GM12878 (cell line): ENCODE data around the gene RSRC1. TPM values are rescaled to one million over a fixed set of nuclear protein-coding genes. Genes with fewer than 3 reads are reported as not detected.

Source experiments
- ATAC-seq: fragments of 200-7000 bp; cut with Tn5 transposase; 3 replicates; pipeline ENCODE4 v1.9.1; 2020; ENCODE audit warnings: mild to moderate bottlenecking, moderate library complexity
- BruUV-seq: library from RNA; stranded (reverse); fragments of 400-500 nt; replicated peaks from 2 replicates; lab custom pipeline; 2021; lab: Mats Ljungman, UMichigan
- CTCF ChIA-PET: fragments of 300-600 bp; sonication (Branson Sonifier 250); formaldehyde crosslinking; extraction: SDS; loops from one replicate; lab custom pipeline; 2021; ENCODE audit warnings: inconsistent platforms; lab: Yijun Ruan, JAX
- POLR2A ChIA-PET: fragments of 350-600 bp; formaldehyde crosslinking; extraction: SDS; loops from one replicate; lab custom pipeline; 2021; ENCODE audit warnings: inconsistent platforms; lab: Charles Lee
- RAD21 ChIA-PET: fragments of 300-600 bp; sonication (Branson Sonifier 250); formaldehyde crosslinking; loops from one replicate; lab custom pipeline; 2023; ENCODE audit warnings: antibody characterized with exemption; ENCODE audit not compliant: unreplicated experiment; lab: Charles Lee
- SMC1A ChIA-PET: fragments of 300-600 bp; sonication (Branson Sonifier 250); formaldehyde crosslinking; loops from one replicate; lab custom pipeline; 2023; ENCODE audit not compliant: unreplicated experiment, uncharacterized antibody; lab: Charles Lee
- DNase-seq: peaks from one replicate; pipeline ENCODE4 v3.0.0-alpha.2; 2011; ENCODE audit warnings: low read depth, low spot score
- FAIRE-seq: peaks from 3 replicates; lab custom pipeline; 2011; peaks lifted over from hg19 to GRCh38; lab: Jason Lieb, UNC
- H2AFZ ChIP-seq: 2 replicates; pipeline ENCODE4 v1.6.0; 2011; ENCODE audit warnings: low read depth, low read length, control low read depth; ENCODE audit not compliant: control insufficient read depth
- H3K27ac ChIP-seq: 2 replicates; pipeline ENCODE4 v1.5.1; 2011; ENCODE audit warnings: control low read depth; ENCODE audit not compliant: control insufficient read depth, insufficient read depth
- H3K27me3 ChIP-seq, 2 experiments: replicated peaks in 1 of 2; 2 replicates each; pipeline versions ENCODE4 v1.6.0 to v1.6.1; 2011; ENCODE audit warnings: low read length in 1 of 2; ENCODE audit not compliant: control insufficient read depth in 2 of 2, insufficient read depth in 2 of 2
- H3K36me3 ChIP-seq, 2 experiments: 2 replicates each; pipeline ENCODE4 v1.5.1; 2011; ENCODE audit warnings: low read length in 1 of 2; ENCODE audit not compliant: control insufficient read depth in 2 of 2, insufficient read depth in 2 of 2
- H3K4me1 ChIP-seq: 2 replicates; pipeline ENCODE4 v1.6.1; 2011; ENCODE audit warnings: mild to moderate bottlenecking, low read length, moderate library complexity, mixed read lengths; ENCODE audit not compliant: control insufficient read depth, insufficient read depth
- H3K4me2 ChIP-seq: 2 replicates; pipeline ENCODE4 v1.6.0; 2011; ENCODE audit warnings: control low read depth; ENCODE audit not compliant: control insufficient read depth, insufficient read depth
- H3K4me3 ChIP-seq: fragments of 200-600 bp; sonication (generic); 2 replicates; pipeline ENCODE4 v1.5.1; 2016
- H3K79me2 ChIP-seq: 2 replicates; pipeline ENCODE4 v1.6.0; 2011; ENCODE audit warnings: low read length; ENCODE audit not compliant: control insufficient read depth, insufficient read depth
- H3K9ac ChIP-seq: 2 replicates; pipeline ENCODE4 v1.8.0; 2011; ENCODE audit warnings: low read length, control low read depth, mixed read lengths; ENCODE audit not compliant: control insufficient read depth, insufficient read depth
- H3K9me3 ChIP-seq: replicated peaks from 3 replicates; pipeline ENCODE4 v1.5.1; 2011; ENCODE audit warnings: mild to moderate bottlenecking, low read length; ENCODE audit not compliant: control insufficient read depth, insufficient read depth
- H4K20me1 ChIP-seq: 2 replicates; pipeline ENCODE4 v1.6.0; 2011; ENCODE audit not compliant: control insufficient read depth, insufficient read depth
- BACH1 ChIP-seq: fragments of 450-650 bp; IDR thresholded peaks from 2 replicates; pipeline ENCODE4 v1.6.1; 2017; ENCODE audit warnings: mild to moderate bottlenecking, borderline replicate concordance
- BHLHE40 ChIP-seq, 2 experiments: fragments of 450-650 bp in 1 of 2; IDR thresholded peaks; 2 replicates each; pipeline ENCODE4 v1.6.1; 2011 to 2017; ENCODE audit warnings: low read depth in 2 of 2, borderline replicate concordance in 1 of 2, improper control_type of control experiment in 1 of 2, low read length in 1 of 2, mild to moderate bottlenecking in 1 of 2
- BRCA1 ChIP-seq: IDR thresholded peaks from 2 replicates; pipeline ENCODE4 v1.6.1; 2011; ENCODE audit warnings: low read depth, low read length, improper control_type of control experiment
- CHD4 ChIP-seq: fragments of 200-600 bp; sonication (generic); IDR thresholded peaks from 2 replicates; pipeline ENCODE4 v1.6.1; 2016; ENCODE audit warnings: mild to moderate bottlenecking
- ESRRA ChIP-seq: IDR thresholded peaks from 2 replicates; pipeline ENCODE4 v1.6.1; 2012; ENCODE audit warnings: mild to moderate bottlenecking, low read length, improper control_type of control experiment
- ETV6 ChIP-seq, 2 experiments: fragments of 450-650 bp in 1 of 2; IDR thresholded peaks in 1 of 2; conservative IDR thresholded peaks in 1 of 2; 2 replicates each; pipeline ENCODE4 v1.6.1; 2014; ENCODE audit warnings: antibody characterized with exemption in 1 of 2, borderline replicate concordance in 1 of 2, low read depth in 1 of 2, mild to moderate bottlenecking in 1 of 2, moderate library complexity in 1 of 2
- POLR2AphosphoS5 ChIP-seq: IDR thresholded peaks from 2 replicates; pipeline ENCODE4 v1.6.1; 2011; ENCODE audit warnings: mild to moderate bottlenecking, low read length, inconsistent platforms
- POU2F2 ChIP-seq: IDR thresholded peaks from 3 replicates; pipeline ENCODE4 v1.6.1; 2011; ENCODE audit warnings: low read depth, mild to moderate bottlenecking, low read length, borderline replicate concordance
- RELA ChIP-seq: fragments of 450-650 bp; IDR thresholded peaks from 2 replicates; pipeline ENCODE4 v1.8.0; 2014; ENCODE audit warnings: borderline replicate concordance; ENCODE audit not compliant: partially characterized antibody
- TCF12 ChIP-seq: IDR thresholded peaks from 2 replicates; pipeline ENCODE4 v1.6.1; 2011; ENCODE audit warnings: low read depth, mild to moderate bottlenecking, low read length
- ZNF384 ChIP-seq: IDR thresholded peaks from 2 replicates; pipeline ENCODE4 v1.6.1; 2012; ENCODE audit warnings: low read depth, mild to moderate bottlenecking, low read length, improper control_type of control experiment, borderline replicate concordance
- ZSCAN29 ChIP-seq: fragments of 450-650 bp; IDR thresholded peaks from 2 replicates; pipeline ENCODE4 v1.6.1; 2017; ENCODE audit warnings: mild to moderate bottlenecking, moderate library complexity
- WGBS: methylation state at CpG from one replicate; pipeline ENCODE4 v1.1.6; 2016; ENCODE audit warnings: low lambda C conversion rate; ENCODE audit not compliant: insufficient replicate concordance, insufficient coverage; ENCODE audit errors: missing lambda C conversion rate; 5-methylcytosine and 5-hydroxymethylcytosine counted together
- in situ Hi-C: fragments of 300-500 bp; cut with MboI; formaldehyde crosslinking; loops from 9 replicates; pipeline ENCODE4 v1.14.3; 2018; ENCODE audit warnings: mixed read lengths
- intact Hi-C: fragments of 100-400 bp; cut with micrococcal nuclease; formaldehyde crosslinking; loops from one replicate; pipeline ENCODE4 v1.14.2; 2022; ENCODE audit not compliant: unreplicated experiment
- polyA plus RNA-seq, 11 experiments: library from polyadenylated mRNA; depleted of rRNA in 4 of 11; unstranded in 6 of 11; stranded (reverse) in 5 of 11; fragments of >200 nt; fragmentation: Nextera tagmentation in 4 of 11; fragmentation: Illumina TruSeq in 1 of 11; extraction: Ambion mirVana in 4 of 11; extraction: Trizol in 1 of 11; gene quantifications; 1 replicate in 1 of 11; 2 replicates in 10 of 11; pipeline versions ENCODE4 v1.2.1 to v1.2.3, GENCODE V29; 2011 to 2016; ENCODE audit warnings: inconsistent platforms in 2 of 11, missing spikeins in 2 of 11, low read depth in 1 of 11
- total RNA-seq, 4 experiments: library from RNA; depleted of rRNA in 3 of 4; stranded (reverse); fragments of >200 nt in 3 of 4; fragmentation: Illumina TruSeq in 1 of 4; extraction: Trizol in 1 of 4; gene quantifications; 2 replicates each; pipeline versions ENCODE4 v1.2.1 to v1.2.3, GENCODE V29; 2013 to 2021
- TF ChIP-seq, protein P1 (sequence below): IDR thresholded peaks from 2 replicates; pipeline ENCODE4 v1.6.1; 2012; ENCODE audit warnings: improper control_type of control experiment, low read depth, low read length; ENCODE audit not compliant: insufficient replicate concordance

The RSRC1 gene
- total and polyA plus RNA-seq, 10 of the 15 experiments (the other 5 are each of a cell fraction or from before 2014, with no cell fraction given): 16.4 to 85.9 (median 42.0) TPM

DNA sequence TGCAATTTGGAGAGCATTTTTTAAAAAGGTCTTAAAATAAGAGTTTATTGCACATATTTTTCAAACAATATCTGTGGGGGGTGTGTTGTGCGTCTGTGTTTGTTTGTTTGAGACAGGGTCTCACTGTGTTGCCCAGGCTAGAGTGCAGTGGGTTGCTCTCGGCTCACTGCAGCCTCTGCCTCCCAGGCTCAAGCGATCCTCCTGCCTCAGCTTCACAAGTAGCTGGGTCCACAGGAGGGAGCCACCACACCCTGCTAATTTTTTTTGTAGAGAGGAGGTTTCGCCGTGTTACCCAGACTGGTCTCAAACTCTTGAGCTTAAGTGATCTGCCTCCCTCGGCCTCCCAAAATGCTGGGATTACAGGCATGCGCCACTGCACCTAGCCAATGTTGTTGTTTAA, 463.8 kb downstream of the RSRC1 start:
- Histone ChIP-seq H4K20me1 (no peaks in the 10 kb centered on the region), H3K9ac (no peak overlapping the region), H3K4me3 (no peak overlapping the region), H2AFZ (no peak overlapping the region), H3K27ac (no peak overlapping the region), H3K36me3 (no peaks in the 10 kb centered on the region), H3K9me3 (no peaks in the 10 kb centered on the region), H3K27me3 (0 out of 4 replicates have a peak, but pooled peaks cover 0 to under 1% of the 10 kb centered on the region in 2 experiments), H3K79me2 (no peaks in the 10 kb centered on the region), H3K4me1 (no peaks in the 10 kb centered on the region), H3K4me2 (no peak overlapping the region)
- ATAC-seq (no peak), FAIRE-seq (no peak), DNase-seq (no peak)
- ChIA-PET RAD21 (no interaction called here), CTCF (interaction anchor here (0.6 to 1.0 kb wide), 2 partner anchors 70 to 80 kb away, joined by 3 read pairs; partner anchors contain the start of gene GFM1), SMC1A (interaction anchor here (1.7 kb wide), 1 partner anchor 72 kb away, joined by 6 read pairs; the partner anchor contains the start of gene GFM1), POLR2A (no interaction called here)
- intact Hi-C loops (no loop called here), in situ Hi-C loops (no loop called here)
- TF ChIP-seq POU2F2 (no peak), BACH1 (no peak), ETV6 (conservative IDR thresholded peaks at IDR 0.05 in 1 of 2, IDR thresholded peaks at IDR 0.05 in 1 of 2; ENCODE audit: borderline replicate concordance in 1 of 2, low read depth in 1 of 2) (no peak), POLR2AphosphoS5 (no peak), RELA (no peak), CHD4 (no peak), ESRRA (no peak), TCF12 (no peak), BHLHE40 (IDR thresholded peaks at IDR 0.05; ENCODE audit: borderline replicate concordance in 1 of 2, low read depth in 2 of 2, low read length in 1 of 2) (no peak), ZSCAN29 (no peak), BRCA1 (no peak), ZNF384 (no peak)
- TF ChIP-seq, protein P1, sequence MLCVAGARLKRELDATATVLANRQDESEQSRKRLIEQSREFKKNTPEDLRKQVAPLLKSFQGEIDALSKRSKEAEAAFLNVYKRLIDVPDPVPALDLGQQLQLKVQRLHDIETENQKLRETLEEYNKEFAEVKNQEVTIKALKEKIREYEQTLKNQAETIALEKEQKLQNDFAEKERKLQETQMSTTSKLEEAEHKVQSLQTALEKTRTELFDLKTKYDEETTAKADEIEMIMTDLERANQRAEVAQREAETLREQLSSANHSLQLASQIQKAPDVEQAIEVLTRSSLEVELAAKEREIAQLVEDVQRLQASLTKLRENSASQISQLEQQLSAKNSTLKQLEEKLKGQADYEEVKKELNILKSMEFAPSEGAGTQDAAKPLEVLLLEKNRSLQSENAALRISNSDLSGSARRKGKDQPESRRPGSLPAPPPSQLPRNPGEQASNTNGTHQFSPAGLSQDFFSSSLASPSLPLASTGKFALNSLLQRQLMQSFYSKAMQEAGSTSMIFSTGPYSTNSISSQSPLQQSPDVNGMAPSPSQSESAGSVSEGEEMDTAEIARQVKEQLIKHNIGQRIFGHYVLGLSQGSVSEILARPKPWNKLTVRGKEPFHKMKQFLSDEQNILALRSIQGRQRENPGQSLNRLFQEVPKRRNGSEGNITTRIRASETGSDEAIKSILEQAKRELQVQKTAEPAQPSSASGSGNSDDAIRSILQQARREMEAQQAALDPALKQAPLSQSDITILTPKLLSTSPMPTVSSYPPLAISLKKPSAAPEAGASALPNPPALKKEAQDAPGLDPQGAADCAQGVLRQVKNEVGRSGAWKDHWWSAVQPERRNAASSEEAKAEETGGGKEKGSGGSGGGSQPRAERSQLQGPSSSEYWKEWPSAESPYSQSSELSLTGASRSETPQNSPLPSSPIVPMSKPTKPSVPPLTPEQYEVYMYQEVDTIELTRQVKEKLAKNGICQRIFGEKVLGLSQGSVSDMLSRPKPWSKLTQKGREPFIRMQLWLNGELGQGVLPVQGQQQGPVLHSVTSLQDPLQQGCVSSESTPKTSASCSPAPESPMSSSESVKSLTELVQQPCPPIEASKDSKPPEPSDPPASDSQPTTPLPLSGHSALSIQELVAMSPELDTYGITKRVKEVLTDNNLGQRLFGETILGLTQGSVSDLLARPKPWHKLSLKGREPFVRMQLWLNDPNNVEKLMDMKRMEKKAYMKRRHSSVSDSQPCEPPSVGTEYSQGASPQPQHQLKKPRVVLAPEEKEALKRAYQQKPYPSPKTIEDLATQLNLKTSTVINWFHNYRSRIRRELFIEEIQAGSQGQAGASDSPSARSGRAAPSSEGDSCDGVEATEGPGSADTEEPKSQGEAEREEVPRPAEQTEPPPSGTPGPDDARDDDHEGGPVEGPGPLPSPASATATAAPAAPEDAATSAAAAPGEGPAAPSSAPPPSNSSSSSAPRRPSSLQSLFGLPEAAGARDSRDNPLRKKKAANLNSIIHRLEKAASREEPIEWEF: no peak
- no TSS peak for BruUV-seq
- WGBS: 59% methylated on average over 7 of the region's 7 CpGs
